NCI-H2107 (cell line): ENCODE results near the gene CELA2B.

Experiments
- DNase-seq: peaks from one replicate; lab custom pipeline; 2025; lab: John Stamatoyannopoulos, UW

CELA2B gene

GRCh38 chr1:15526021-15526489 lies 50.2 kb downstream of the CELA2B start:
- no peak for DNase-seq

- peak; percentile 97 for DNase-seq
These were observed 50.8 kb downstream of the CELA2B start, which contains the start of gene DNAJC16 for GRCh38 chr1:15526490-15527339. Gene DNAJC16, plus strand, starts transcription at chr1:15526848. Its CDS starts 2,258 bp downstream, at chr1:15529106.

GRCh38 chr1:15531003-15531402 lies 55.1 kb downstream of the CELA2B start:
- DNase-seq: no peak

GRCh38 chr1:15531682-15532081 lies 55.8 kb downstream of the CELA2B start:
- DNase-seq: no peak

- peak; percentile 9 for DNase-seq
These were observed 62.9 kb downstream of the CELA2B start for GRCh38 chr1:15538771-15539170.

- DNase-seq: no peak
These were observed 64.3 kb downstream of the CELA2B start for GRCh38 chr1:15540186-15540585.
